ENCODE data around the gene PDZRN3.
"Not testable (repeated sequence)": the region's sequence is repeated elsewhere in the genome, so short reads cannot be mapped to it uniquely, and the experiment has no call there.

Gene PDZRN3

GRCh38 chr3:73484656-73485248 lies 140.0 kb downstream of the PDZRN3 start:
- no peak for DNase-seq

GRCh38 chr3:73481888-73482287 lies 142.9 kb downstream of the PDZRN3 start:
- no peak for DNase-seq

GRCh38 chr3:73480187-73480672 lies 144.5 kb downstream of the PDZRN3 start:
- DNase-seq = no peak

- DNase-seq = no peak
These were observed 145.4 kb downstream of the PDZRN3 start for GRCh38 chr3:73479325-73479724.

GRCh38 chr3:73478858-73479257 lies 145.9 kb downstream of the PDZRN3 start:
- no peak for DNase-seq

- DNase-seq = no peak
These were observed 149.0 kb downstream of the PDZRN3 start for GRCh38 chr3:73475717-73476116.

- DNase-seq = no peak
These were observed 149.6 kb downstream of the PDZRN3 start for GRCh38 chr3:73475175-73475574.

- DNase-seq = no peak
These were observed 150.1 kb downstream of the PDZRN3 start for GRCh38 chr3:73474619-73475018.

GRCh38 chr3:73473898-73474416 lies 150.8 kb downstream of the PDZRN3 start:
- no peak for DNase-seq

- no peak for DNase-seq
These were observed 151.4 kb downstream of the PDZRN3 start for GRCh38 chr3:73473181-73473897.

GRCh38 chr3:73471986-73472787 lies 152.6 kb downstream of the PDZRN3 start:
- no peak for DNase-seq

- DNase-seq = no peak
These were observed 153.9 kb downstream of the PDZRN3 start for GRCh38 chr3:73470860-73471259.

- no peak for DNase-seq
These were observed 155.4 kb downstream of the PDZRN3 start for GRCh38 chr3:73469331-73469730.

- no peak for DNase-seq
These were observed 157.5 kb downstream of the PDZRN3 start for GRCh38 chr3:73467211-73467610.

- DNase-seq = no peak
These were observed 158.8 kb downstream of the PDZRN3 start for GRCh38 chr3:73465926-73466325.

GRCh38 chr3:73464126-73464525 lies 160.6 kb downstream of the PDZRN3 start:
- DNase-seq = not testable (repeated sequence)

- no peak for DNase-seq
These were observed 163.2 kb downstream of the PDZRN3 start for GRCh38 chr3:73461547-73461946.

- DNase-seq = no peak
These were observed 165.0 kb downstream of the PDZRN3 start for GRCh38 chr3:73459711-73460110.

GRCh38 chr3:73453666-73454065 lies 171.1 kb downstream of the PDZRN3 start:
- no peak for DNase-seq

GRCh38 chr3:73452729-73453128 lies 172.0 kb downstream of the PDZRN3 start:
- no peak for DNase-seq

- DNase-seq = no peak
These were observed 173.3 kb downstream of the PDZRN3 start for GRCh38 chr3:73451301-73451944.

- DNase-seq = no peak
These were observed 175.0 kb downstream of the PDZRN3 start for GRCh38 chr3:73449774-73450173.

GRCh38 chr3:73448761-73449301 lies 175.9 kb downstream of the PDZRN3 start:
- DNase-seq = no peak
